ENCODE measurements around the gene MC4R. TPM values are rescaled to one million over a fixed set of nuclear protein-coding genes. Genes with fewer than 3 reads are reported as not detected.

MC4R gene
- polyA plus RNA-seq, 4 donors: 0.11 to 0.18 (median 0.16) TPM

DNA sequence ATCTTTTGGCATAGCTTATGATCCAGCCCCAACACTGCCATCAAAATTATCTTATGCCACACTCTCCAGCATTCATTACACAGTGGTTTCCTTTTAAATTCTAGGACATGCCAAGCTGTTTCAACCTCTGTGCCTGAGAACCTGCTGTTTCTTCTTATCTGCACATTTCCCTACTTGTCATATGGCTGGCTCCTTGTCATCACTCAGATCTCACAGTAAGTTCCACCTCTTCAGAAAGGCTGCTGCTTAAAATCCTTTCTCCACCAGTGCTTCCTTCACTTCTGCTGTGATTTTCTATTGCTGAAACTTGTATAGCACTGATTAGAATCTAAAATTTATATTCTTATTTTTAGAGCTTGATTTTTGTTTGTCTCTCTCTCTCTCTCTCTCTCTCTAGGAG lies 43.4 kb downstream of the MC4R start:
- no peak for DNase-seq (ENCODE audit: low read depth in 4 of 4, low spot score in 3 of 4)

DNA sequence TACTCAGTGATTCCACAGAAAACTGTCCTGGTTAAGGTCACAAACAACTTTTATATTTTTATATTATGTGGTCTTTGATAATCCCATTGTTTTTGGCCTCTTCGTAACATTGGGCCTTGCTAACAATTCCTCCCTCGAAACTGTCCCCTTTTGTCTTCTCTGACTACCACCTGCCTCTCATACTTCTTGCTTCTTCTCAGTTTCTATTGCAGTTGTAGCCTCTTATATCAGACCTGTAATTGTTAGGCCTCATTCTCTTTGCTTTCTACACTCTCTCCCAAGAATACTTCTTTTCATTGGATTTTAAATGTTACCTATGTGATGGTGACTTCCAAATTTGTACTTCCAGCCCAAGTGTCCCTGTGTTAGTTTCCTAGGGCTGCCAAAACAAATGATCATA lies 44.7 kb downstream of the MC4R start:
- no peak for DNase-seq (ENCODE audit: low read depth in 4 of 4, low spot score in 3 of 4)

DNA sequence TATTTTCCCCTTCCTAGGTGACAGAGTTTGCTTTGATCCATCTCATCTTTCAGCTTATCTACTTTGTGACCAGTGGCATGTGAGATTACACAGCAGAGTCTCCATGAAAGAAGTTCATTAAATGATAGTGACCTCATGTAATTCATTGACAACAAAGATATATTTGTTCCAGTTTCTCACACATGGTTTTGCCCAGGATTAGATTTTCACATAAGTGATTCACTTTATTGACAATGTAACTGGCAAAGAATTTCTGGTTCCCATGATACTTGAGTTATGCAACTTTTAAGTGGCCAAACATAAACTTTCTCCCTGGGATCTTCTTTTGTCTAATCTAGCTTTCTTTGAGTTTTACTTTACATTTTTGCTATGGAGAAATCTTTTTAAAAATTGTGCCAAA lies 50.0 kb downstream of the MC4R start:
- DNase-seq (ENCODE audit: low read depth in 4 of 4, low spot score in 3 of 4): no peak
